Stimulated activated CD8-positive, alpha-beta memory T cell treated with anti-CD3 and anti-CD28 coated beads, Interleukin-4, amount 100 ng/mL, for 1 hour (primary cell): ENCODE data around the gene JAK3.
"Not testable (repeated sequence)": the region's sequence is repeated elsewhere in the genome, so short reads cannot be mapped to it uniquely, and the experiment has no call there.

Experiments used
- DNase-seq, 2 donors: peaks; one replicate each; pipeline ENCODE4 v3.0.0-alpha.2; 2020; ENCODE audit warnings: low read depth in 2 of 2, low spot score in 1 of 2

Gene JAK3

DNA sequence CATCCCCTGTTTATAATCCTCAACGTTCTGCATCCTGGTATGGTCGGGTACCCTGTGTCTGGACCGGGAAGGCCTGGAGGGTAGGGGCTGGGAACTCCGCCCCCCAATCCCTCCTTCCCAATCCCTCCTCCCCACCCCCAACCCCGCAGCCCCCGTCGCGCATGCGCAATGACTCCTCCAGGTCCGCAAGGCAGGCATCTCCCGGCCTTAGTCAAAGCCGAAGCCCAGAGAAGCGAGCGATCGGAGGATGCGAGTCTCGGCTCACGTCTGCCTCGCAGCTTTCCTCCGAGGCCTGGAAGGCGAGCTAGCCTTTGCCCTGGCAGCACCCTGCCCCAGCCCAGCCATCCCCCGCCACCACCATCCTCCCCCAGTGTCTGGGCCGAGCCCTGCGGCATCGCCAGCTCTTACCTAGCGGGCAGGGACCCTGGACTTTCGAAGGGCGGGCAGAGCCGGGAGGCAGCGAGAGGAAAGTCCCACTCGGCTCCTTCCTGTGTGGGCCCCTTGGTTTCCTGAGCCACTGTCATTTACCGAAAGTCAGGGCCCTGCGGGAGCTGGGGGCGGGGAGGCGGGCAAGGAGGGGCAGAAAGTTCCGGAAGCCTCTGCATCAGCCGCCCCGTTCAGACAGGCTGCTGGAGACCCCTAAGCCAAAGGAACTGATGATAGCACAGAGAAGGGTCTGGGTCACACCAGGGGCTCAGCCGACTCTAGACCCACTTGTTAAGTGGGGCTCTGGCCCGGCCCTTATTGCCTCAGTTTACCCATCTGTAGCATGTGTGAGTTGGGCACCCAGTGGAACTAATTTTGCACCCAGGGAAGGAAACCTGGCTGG, at the start of gene JAK3:
JAK3 (minus strand) TSS at position 445 of the 829 bp plus-strand sequence. CDS start 3,565 bp downstream, outside the sequence.
- DNase-seq = peak; percentile 65 to 78

DNA sequence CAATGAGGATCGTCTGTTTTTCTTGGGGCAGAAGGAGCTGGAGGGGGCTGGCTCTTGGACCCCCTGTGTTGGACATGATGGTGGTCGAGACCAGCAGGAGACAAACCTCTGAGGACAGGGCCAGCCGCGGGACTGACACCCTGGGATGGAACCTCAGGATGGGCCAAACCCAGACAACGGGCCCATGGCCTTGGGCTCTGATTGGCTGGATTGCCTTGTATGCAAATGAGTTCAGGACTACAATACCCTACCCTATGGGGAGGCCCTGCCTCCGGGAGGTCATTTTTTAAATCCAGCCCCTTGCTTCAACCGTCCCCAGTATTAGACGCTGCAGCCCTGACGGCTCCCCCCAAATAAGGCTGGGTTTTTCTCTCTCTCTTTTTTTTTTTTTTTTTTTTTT, 46.0 kb upstream of the JAK3 start:
- DNase-seq = no peak

DNA sequence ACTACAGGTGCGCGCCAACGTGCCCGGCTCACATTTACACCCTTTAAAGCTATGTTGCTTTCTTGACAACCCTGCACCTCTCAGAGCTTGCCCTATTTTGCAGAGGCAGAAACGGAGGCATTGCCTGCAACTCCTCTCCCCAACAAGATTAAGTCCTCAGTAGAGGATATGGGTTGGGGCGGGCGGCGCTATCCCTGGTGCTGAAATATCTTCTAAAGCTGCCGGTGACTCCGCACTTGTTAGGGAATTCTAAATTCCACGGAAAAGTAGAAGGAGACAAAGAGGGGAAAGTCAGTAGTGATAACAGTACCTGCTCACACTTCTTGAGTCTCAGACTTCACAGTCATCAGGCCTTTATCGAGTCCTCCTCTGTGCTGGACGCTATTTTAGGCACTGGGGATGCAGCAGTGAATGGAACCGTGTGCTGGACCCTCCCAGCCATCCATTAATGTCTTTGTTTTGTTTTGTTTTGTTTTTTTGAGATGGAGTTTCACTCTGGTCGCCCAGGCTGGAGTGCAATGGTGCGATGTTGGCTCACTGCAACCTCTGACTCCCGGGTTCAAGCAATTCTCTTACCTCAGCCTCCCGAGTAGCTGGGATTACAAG, 41.9 kb upstream of the JAK3 start:
- no peak for DNase-seq

DNA sequence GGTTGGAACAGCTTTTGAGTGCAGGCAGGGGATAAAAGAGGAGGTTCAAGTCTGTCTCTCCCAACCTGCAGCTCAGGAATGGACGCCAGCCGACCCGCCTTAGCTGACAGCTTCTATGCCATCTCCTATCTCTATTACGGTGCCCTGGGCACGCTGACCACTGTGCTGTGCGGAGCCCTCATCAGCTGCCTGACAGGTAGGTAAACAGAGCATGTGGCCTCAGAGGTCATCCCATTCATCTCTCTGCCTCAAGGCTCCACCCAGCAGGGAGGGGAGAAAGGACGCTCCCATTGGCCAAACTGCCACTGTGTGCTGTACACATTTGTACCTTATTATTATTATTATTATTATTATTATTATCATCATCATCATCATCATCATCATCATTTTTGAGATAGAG, 40.5 kb upstream of the JAK3 start:
- DNase-seq = no peak

DNA sequence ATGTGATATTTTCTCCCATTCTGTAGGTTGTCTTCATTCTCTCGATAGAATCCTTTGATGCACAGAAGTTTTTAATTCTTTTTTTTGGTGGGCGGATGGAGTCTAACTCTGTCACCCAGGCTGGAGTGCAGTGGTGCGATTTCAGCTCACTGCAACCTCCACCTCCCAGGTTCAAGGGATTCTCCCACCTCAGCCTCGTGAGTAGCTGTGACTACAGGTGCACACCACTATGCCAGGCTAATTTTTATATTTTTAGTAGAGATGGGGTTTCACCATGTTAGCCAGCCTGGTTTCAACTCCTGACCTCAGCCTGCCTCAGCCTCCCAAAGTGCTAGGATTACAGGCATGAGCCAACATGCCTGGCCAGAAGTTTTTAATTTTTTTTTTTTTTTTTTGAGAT, 39.4 kb upstream of the JAK3 start:
- DNase-seq = not testable (repeated sequence)

DNA sequence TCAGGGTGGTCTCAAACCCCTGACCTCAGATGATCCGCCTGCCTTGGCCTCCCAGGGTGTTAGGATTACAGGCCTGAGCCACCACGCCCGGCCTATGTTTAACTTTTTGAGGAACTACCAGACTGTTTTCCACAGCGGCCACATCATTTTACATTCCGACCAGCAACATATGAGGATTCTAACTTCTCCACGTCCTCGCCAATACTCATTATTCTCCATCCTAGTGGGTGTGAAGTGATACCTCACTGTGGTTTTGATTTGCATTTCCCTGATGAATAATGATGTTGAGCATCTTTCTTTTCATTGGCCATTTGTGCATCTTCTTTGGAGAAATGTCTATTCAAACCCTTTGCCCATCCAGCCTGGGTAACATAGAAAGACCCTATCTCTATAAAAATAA, 38.7 kb upstream of the JAK3 start:
- no peak for DNase-seq

DNA sequence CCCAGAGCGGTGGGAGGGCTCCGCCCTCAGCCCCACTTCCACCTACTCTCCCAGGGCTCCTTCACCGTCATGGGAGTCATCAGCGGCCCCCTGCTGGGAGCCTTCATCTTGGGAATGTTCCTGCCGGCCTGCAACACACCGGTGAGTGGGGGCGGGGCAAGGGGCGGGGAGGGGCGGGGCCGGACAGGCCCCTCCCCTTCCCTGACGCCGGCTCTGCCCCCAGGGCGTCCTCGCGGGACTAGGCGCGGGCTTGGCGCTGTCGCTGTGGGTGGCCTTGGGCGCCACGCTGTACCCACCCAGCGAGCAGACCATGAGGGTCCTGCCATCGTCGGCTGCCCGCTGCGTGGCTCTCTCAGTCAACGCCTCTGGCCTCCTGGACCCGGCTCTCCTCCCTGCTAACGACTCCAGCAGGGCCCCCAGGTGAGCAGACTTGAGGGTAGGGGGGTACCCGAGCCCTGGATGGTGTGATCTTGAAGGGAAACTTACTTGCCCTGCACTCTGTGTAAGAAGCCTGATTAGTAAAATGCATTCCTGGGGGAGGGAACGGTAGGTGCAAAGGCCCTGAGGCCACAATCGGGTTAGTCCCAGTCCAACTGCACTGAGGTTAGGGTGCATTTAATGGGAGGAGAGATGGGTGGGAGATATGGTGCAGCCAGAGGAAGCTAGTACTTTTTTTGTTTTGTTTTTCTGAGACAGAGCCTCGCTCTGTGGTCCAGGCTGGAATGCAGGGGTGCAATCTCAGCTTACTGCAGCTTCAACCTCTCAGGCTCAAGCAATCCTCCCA, 36.0 kb upstream of the JAK3 start:
- no peak for DNase-seq

DNA sequence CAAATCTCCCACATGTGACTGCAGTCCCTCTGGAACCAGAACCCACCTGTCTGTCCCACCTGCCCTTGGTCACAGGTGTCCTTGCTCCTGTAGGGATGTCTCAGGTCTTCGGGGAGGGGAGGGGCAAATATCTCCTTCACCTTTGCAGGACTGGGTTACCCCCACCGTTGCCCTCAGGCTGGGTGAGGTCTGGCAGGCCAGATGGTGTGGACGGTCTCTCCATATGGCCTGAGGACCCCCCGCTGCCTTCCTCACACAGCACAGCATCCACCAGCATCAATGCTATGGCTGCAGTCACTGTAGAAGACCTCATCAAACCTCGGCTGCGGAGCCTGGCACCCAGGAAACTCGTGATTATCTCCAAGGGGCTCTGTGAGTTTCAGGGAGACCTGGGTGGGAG, 33.9 kb upstream of the JAK3 start:
- DNase-seq = no peak

DNA sequence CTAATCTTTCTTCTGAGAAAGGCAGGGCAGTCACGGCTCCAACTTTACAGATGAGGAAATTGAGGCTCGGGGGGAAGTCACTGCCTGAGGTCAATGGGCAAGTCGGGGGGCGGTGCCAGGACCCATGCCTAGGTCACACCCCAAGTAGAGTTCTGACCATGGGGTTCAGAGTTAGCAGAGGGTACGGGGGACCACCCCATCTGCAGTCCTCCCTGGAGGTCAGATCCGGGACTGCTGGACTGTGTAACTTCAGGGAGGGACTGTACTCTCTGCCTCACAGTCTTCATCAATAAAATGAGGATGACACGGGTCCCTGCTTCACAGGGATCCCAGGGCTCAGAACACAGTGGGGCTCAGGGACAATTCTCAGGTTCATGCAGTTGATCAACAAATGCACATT, 31.7 kb upstream of the JAK3 start:
- no peak for DNase-seq

DNA sequence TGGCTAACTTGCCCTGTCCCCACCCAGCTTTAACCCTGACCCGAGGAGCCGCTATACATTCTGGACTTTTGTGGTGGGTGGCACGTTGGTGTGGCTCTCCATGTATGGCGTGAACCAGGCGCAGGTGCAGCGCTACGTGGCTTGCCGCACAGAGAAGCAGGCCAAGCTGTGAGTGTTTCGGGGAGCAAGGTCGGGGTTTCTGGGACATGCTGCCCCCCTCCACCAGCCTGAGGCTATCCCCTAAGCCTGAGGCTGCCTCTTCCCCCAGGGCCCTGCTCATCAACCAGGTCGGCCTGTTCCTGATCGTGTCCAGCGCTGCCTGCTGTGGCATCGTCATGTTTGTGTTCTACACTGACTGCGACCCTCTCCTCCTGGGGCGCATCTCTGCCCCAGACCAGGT, 29.9 kb upstream of the JAK3 start:
- DNase-seq = no peak

DNA sequence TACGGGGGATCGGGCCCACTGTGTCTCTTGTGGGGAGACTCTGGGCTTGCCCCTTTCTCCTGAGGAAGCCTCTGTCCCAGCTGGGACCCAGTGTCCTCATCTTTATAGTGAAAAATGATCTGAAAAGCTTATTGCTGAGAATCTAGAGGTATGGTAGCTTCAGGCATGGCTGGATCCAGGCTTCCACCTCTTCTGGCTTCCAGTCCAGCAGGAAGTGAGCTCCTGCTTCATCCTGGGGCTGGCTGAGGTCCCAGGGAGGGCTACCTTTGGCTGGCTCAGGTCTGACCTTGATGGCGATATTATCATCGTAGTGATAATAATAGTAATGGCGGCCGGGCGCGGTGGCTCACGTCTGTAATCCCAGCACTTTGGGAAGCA, 27.0 kb upstream of the JAK3 start:
- no peak for DNase-seq

DNA sequence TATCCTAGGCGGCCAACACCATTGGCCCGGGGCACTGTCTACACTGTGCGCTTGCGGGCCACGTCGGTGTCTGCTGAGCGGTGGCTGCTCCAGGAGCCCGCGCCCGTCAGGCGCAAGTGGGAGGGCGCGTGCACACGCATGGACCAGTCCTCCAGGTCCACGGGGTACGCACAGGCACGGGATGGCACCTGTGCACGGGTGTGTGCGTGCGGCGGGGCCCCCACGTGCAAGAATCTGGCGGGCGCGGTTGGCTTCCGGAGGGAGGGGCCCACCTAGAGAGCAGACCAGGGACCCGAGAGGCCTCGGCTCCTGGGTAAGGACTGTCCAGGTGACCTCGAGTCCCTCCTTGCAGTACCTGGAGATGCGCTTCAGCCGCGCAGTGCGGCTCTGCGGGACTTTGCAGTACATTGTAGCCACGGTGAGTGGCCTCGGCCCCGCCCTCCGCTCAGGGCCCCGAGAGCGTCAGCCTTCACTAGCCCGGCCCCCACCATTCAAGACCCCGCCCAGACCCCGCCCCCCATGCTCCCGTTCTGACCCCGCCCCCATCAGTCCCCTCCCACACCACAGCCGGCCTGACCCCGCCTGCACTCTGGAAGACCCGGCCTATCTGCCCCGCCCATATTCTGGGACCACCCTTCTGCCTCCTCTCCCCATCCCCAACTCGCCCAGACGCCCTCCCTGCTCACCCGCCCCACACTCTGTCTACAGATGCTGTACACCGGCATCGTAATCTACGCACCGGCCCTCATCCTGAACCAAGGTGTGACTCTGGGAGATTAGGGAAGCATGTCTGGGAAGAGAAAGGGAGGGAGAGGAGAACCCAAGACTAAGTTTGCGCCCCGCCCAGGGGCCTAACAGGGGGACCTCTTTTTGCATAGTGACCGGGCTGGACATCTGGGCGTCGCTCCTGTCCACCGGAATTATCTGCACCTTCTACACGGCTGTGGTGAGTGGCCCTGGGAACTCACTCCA, 26.3 kb upstream of the JAK3 start:
- peak; percentile 34 for DNase-seq

DNA sequence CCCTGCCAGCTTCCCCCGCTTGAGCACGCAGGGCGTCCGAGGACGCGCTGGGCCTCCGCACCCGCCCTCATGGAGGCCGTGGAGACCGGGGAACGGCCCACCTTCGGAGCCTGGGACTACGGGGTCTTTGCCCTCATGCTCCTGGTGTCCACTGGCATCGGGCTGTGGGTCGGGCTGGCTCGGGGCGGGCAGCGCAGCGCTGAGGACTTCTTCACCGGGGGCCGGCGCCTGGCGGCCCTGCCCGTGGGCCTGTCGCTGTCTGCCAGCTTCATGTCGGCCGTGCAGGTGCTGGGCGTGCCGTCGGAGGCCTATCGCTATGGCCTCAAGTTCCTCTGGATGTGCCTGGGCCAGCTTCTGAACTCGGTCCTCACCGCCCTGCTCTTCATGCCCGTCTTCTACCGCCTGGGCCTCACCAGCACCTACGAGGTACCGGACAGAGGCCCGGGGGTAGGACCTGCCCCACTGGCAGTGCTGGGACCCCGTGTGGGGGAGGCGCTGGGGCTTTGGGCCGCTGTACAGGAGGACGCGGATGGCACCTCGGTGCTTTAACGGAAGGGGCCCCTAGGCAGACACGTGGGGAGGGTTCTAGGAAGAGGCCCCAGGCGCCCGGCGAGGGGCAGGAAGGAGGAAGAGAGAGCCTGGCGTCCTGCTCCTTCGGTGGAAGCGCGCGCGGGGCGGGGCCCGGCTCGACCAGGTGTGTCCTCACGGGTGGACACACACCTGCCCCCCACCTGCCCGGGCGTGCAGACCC, 24.6 kb upstream of the JAK3 start:
- no peak for DNase-seq

DNA sequence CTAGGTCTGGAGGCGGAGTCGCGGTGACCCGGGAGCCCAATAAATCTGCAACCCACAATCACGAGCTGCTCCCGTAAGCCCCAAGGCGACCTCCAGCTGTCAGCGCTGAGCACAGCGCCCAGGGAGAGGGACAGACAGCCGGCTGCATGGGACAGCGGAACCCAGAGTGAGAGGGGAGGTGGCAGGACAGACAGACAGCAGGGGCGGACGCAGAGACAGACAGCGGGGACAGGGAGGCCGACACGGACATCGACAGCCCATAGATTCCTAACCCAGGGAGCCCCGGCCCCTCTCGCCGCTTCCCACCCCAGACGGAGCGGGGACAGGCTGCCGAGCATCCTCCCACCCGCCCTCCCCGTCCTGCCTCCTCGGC, 24.1 kb upstream of the JAK3 start, which contains the start of gene SLC5A5:
SLC5A5 (plus strand) TSS at position 68 of the 373 bp plus-strand sequence. CDS start 375 bp downstream, outside the sequence.
- DNase-seq = no peak

DNA sequence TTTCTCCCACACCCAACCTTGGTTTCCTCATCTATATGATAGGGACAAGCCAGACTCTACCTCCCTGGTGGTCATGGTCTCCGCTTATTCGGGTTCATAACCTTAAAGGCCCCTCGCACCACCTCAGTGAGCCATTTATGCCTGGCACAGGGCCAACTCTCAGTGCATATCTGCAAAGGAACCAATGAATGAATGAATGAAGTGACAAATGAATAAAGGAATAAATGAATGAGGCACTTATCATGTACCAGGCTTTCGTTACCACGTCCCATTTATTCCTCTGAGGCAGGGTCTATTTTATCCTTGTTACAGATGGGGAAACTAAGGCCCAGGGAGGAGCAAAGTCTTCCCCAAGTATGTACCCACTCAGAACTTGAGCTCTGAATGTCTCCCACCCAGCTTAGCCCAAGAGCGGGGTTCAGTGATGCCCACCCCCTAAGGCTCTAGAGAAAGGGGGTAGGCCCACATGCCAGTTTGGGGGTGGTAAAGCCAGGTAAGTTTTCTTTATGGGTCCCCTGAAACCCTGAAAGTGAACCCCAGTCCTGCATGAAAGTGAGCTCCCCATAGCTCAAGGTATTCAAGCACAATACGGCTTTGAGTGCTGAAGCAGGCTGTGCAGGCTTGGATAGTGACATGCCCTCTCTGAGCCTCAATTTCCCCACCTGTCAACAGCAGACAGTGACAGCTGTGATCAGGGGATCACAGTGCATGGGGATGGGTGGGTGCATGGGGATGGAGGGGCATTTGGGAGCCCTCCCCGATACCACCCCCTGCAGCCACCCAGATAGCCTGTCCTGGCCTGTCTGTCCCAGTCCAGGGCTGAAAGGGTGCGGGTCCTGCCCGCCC, 23.5 kb upstream of the JAK3 start:
- no peak for DNase-seq

DNA sequence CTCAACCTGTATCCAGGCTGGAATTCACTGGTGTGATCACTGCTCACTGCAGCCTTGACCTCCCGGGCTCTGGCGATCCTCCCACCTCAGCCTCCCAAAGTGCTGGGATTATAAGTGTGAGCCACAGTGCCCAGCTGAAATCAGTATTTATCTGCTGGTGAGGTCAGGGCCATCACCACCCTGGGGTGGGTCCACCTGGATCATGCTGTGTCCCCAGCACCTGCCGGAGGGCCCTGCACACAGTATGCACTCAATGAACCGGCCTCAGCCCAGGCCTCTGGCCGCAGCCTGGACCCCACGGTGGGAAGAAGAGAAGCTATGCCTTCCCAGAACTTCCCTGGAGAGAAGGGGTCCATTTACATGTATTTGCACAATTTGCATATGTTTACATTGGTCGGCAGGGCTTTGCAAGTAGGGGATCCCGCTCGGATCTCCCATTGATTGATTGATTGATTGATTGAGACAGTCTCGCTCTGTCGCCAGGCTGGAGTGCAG, 21.4 kb upstream of the JAK3 start:
- DNase-seq = no peak

DNA sequence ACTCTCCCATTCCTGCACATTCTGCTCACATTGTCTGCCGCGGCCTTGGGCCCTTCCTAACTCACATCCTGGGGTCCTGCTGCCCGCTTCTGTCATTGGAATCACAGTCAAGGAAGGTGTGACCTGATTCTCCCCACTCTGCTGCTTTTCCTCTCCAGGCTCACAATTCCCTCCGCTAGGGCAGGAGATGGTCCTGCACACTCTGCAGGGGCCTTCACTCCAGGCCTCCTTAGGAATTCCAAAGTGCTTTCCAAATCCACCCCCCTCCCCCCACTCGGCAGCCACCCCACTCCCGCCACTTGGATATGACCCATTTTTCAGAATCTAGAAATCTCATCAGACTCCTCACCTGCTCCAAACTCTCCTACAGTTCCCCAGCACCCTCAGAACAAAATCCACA, 20.9 kb upstream of the JAK3 start:
- DNase-seq = no peak

DNA sequence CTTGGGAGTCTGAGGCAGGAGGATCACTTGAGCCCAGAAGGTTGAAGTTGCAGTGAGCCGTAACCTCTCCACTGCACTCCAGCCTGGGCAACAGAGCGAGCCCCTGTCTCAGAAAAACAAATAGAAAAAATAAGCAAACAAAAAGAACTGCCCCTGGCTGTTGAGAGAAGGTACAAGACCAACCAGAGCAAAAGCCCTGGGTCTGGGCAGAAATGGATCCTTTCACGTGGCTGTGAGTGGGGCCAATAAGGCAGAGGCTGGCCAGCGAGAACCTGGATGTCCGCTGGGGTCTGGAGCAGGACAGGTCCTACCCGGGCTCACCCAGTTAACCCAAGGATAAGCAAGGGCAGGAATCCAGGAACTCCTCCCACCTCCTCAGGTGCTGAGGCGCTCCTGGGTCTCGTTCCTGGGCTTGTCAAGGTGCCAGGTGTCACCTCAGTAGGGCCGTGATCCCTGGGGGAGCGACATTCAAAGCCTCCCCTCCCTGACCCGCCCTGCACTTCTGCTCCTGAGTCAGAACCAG, 19.2 kb upstream of the JAK3 start:
- DNase-seq = no peak
